WTC11 (cell line): ENCODE measurements around the gene GRB10.

Source experiments
- CREB1 ChIP-seq: sonication (generic); formaldehyde crosslinking; IDR thresholded peaks from 2 replicates; pipeline ENCODE4 v1.8.0; 2023; ENCODE audit warnings: mild to moderate bottlenecking, missing genetic modification reagents
- GRHL2 ChIP-seq: fragments of 250-450 bp; sonication (Bioruptor Pico); IDR thresholded peaks from 2 replicates; pipeline ENCODE4 v1.8.0; 2022; ENCODE audit warnings: mild to moderate bottlenecking, moderate library complexity; ENCODE audit not compliant: insufficient replicate concordance, severe bottlenecking
- JAZF1 ChIP-seq: fragments of 250-450 bp; sonication (Bioruptor Pico); IDR thresholded peaks from 2 replicates; pipeline ENCODE4 v1.9.0; 2021; ENCODE audit warnings: moderate library complexity, mild to moderate bottlenecking, inconsistent platforms
- JUN ChIP-seq: sonication (generic); formaldehyde crosslinking; IDR thresholded peaks from 2 replicates; pipeline ENCODE4 v1.8.0; 2023; ENCODE audit warnings: mild to moderate bottlenecking, missing genetic modification reagents
- NFYB ChIP-seq: sonication (generic); formaldehyde crosslinking; conservative IDR thresholded peaks from 2 replicates; pipeline ENCODE4 v1.8.0; 2022; ENCODE audit warnings: low read depth, missing genetic modification reagents
- NR3C1 ChIP-seq: sonication (generic); formaldehyde crosslinking; conservative IDR thresholded peaks from 2 replicates; pipeline ENCODE4 v1.8.1; 2023; ENCODE audit warnings: low read depth, mild to moderate bottlenecking, missing genetic modification reagents
- SMAD4 ChIP-seq: sonication (generic); formaldehyde crosslinking; IDR thresholded peaks from 2 replicates; pipeline ENCODE4 v1.8.0; 2022; ENCODE audit warnings: mild to moderate bottlenecking, missing genetic modification reagents
- TF ChIP-seq, protein P1 (sequence below): sonication (generic); formaldehyde crosslinking; IDR thresholded peaks from 2 replicates; pipeline ENCODE4 v1.8.0; 2022; ENCODE audit warnings: mild to moderate bottlenecking, missing genetic modification reagents
- TF ChIP-seq, protein P2 (sequence below): fragments of 200-600 bp; IDR thresholded peaks from 2 replicates; pipeline ENCODE4 v1.8.0; 2022; ENCODE audit warnings: antibody characterized with exemption
- TF ChIP-seq, protein P3 (sequence below): sonication (generic); formaldehyde crosslinking; IDR thresholded peaks from 2 replicates; pipeline ENCODE4 v1.8.1; 2023; ENCODE audit warnings: mild to moderate bottlenecking, missing genetic modification reagents
- TF ChIP-seq, protein P4 (sequence below): sonication (generic); formaldehyde crosslinking; IDR thresholded peaks from 2 replicates; pipeline ENCODE4 v1.8.1; 2022; ENCODE audit warnings: low read depth, missing genetic modification reagents, borderline replicate concordance
- TF ChIP-seq, protein P5 (sequence below): sonication (generic); formaldehyde crosslinking; IDR thresholded peaks from 2 replicates; pipeline ENCODE4 v1.8.1; 2022; ENCODE audit warnings: mild to moderate bottlenecking, missing genetic modification reagents, moderate library complexity, borderline replicate concordance

DNA sequence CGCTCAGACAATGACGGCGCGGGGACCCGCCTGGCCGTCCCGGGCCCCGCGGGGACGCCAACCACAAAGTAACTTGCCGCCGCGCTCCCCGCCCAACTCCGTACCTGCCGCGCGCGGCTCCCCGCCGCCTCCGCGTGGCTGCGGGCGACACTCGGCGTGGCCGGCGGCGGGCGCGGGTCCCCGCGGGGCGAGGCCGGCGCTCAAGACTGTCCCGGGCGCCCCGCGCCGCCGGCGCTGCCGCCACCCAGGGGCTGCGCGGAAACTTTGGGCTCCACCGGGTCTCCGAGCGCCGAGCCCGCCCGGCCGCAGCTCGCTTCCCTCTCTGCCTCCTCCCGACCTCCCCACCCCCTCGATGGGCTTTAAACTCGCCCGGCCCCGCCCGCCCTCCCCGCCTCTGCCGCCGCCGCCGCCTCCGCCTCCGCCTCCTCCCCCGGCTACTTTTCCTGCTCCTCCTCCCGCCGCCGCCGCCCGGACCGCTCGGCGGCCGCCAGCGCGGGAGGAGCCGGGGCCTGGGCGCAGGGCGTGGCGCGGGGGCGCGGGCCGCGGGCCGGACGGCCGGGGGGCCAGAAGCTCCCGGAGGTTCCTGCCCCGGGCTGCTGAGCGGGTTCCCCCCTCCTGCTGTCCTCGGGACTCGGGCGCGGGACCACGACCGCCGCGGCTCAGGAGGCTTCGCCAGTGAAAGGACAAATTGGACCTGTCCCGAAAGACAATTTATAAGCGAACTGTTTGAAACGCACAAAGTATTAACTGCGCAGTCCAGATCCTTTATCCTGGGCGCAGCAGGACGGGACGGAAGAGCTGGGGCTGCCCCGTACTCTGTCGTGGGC is 10.6 kb upstream of the GRB10 start:
- TF ChIP-seq, protein P1, sequence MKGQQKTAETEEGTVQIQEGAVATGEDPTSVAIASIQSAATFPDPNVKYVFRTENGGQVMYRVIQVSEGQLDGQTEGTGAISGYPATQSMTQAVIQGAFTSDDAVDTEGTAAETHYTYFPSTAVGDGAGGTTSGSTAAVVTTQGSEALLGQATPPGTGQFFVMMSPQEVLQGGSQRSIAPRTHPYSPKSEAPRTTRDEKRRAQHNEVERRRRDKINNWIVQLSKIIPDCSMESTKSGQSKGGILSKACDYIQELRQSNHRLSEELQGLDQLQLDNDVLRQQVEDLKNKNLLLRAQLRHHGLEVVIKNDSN (CRISPR knock-in tag) = no peak
- TF ChIP-seq, protein P2, sequence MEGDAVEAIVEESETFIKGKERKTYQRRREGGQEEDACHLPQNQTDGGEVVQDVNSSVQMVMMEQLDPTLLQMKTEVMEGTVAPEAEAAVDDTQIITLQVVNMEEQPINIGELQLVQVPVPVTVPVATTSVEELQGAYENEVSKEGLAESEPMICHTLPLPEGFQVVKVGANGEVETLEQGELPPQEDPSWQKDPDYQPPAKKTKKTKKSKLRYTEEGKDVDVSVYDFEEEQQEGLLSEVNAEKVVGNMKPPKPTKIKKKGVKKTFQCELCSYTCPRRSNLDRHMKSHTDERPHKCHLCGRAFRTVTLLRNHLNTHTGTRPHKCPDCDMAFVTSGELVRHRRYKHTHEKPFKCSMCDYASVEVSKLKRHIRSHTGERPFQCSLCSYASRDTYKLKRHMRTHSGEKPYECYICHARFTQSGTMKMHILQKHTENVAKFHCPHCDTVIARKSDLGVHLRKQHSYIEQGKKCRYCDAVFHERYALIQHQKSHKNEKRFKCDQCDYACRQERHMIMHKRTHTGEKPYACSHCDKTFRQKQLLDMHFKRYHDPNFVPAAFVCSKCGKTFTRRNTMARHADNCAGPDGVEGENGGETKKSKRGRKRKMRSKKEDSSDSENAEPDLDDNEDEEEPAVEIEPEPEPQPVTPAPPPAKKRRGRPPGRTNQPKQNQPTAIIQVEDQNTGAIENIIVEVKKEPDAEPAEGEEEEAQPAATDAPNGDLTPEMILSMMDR = no peak
- TF ChIP-seq GRHL2 (CRISPR knock-in tag) = no peak
- TF ChIP-seq, protein P3, sequence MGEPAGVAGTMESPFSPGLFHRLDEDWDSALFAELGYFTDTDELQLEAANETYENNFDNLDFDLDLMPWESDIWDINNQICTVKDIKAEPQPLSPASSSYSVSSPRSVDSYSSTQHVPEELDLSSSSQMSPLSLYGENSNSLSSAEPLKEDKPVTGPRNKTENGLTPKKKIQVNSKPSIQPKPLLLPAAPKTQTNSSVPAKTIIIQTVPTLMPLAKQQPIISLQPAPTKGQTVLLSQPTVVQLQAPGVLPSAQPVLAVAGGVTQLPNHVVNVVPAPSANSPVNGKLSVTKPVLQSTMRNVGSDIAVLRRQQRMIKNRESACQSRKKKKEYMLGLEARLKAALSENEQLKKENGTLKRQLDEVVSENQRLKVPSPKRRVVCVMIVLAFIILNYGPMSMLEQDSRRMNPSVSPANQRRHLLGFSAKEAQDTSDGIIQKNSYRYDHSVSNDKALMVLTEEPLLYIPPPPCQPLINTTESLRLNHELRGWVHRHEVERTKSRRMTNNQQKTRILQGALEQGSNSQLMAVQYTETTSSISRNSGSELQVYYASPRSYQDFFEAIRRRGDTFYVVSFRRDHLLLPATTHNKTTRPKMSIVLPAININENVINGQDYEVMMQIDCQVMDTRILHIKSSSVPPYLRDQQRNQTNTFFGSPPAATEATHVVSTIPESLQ (CRISPR knock-in tag) = no peak
- no peak for TF ChIP-seq SMAD4 (CRISPR knock-in tag)
- TF ChIP-seq JAZF1 (CRISPR knock-in tag) = no peak
- TF ChIP-seq NFYB (CRISPR knock-in tag) = no peak
- no peak for TF ChIP-seq NR3C1 (CRISPR knock-in tag)
- TF ChIP-seq JUN (CRISPR knock-in tag) = no peak
- TF ChIP-seq, protein P4, sequence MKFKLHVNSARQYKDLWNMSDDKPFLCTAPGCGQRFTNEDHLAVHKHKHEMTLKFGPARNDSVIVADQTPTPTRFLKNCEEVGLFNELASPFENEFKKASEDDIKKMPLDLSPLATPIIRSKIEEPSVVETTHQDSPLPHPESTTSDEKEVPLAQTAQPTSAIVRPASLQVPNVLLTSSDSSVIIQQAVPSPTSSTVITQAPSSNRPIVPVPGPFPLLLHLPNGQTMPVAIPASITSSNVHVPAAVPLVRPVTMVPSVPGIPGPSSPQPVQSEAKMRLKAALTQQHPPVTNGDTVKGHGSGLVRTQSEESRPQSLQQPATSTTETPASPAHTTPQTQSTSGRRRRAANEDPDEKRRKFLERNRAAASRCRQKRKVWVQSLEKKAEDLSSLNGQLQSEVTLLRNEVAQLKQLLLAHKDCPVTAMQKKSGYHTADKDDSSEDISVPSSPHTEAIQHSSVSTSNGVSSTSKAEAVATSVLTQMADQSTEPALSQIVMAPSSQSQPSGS (CRISPR knock-in tag) = no peak
- TF ChIP-seq CREB1 (CRISPR knock-in tag) = no peak
- TF ChIP-seq, protein P5, sequence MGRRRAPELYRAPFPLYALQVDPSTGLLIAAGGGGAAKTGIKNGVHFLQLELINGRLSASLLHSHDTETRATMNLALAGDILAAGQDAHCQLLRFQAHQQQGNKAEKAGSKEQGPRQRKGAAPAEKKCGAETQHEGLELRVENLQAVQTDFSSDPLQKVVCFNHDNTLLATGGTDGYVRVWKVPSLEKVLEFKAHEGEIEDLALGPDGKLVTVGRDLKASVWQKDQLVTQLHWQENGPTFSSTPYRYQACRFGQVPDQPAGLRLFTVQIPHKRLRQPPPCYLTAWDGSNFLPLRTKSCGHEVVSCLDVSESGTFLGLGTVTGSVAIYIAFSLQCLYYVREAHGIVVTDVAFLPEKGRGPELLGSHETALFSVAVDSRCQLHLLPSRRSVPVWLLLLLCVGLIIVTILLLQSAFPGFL (CRISPR knock-in tag) = no peak
